ENCODE results near the gene OARD1.
"Not testable (repeated sequence)": the region's sequence is repeated elsewhere in the genome, so short reads cannot be mapped to it uniquely, and the experiment has no call there.

GRCh38 chr6:41115027-41115426 is 42.9 kb upstream of the OARD1 start:
- not testable (repeated sequence) for TF ChIP-seq CTCF, EZH2phosphoT487 (IDR thresholded peaks at IDR 0.05; ENCODE audit: low read length)

Measured in MM.1S (cell line).